ENCODE results near the gene RAB1A. TPM values are rescaled to one million over a fixed set of nuclear protein-coding genes. Genes with fewer than 3 reads are reported as not detected.

Gene RAB1A
- total RNA-seq, 1 donor from 2014 or later, result 259 TPM

DNA sequence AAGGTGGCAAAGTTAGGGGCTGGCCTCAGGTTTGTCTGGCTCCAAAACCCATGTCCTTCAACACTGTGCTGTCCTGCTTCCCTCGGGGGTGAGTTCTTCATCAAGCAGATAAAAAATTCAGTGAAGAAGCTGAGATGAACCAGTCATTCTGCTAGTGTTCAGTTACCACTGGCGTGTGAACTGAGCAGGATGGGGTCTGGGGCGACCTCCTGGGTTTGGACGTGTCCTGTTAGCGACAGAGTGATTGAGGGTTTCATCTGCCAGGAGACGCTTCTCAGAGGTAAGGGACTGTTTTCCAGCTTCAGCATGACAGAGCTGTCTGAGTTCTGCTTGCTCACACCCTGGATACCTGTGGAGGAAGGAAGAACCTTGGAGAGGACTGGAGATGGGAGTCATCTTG is 59.0 kb downstream of the RAB1A start:
- DNase-seq (ENCODE audit: low read depth), result no peak
- H3K4me3 Mint-ChIP-seq (ENCODE audit: unreplicated experiment), result no peak overlapping the region
- H3K27me3 Mint-ChIP-seq (ENCODE audit: low read depth, unreplicated experiment), result no peaks in the 10 kb centered on the region
- peak overlapping the region; percentile 34 for H3K9ac ChIP-seq (ENCODE audit: low read length)
- H3K27ac Mint-ChIP-seq (ENCODE audit: unreplicated experiment), result peak overlapping the region; percentile 95
- TF ChIP-seq, protein P1, sequence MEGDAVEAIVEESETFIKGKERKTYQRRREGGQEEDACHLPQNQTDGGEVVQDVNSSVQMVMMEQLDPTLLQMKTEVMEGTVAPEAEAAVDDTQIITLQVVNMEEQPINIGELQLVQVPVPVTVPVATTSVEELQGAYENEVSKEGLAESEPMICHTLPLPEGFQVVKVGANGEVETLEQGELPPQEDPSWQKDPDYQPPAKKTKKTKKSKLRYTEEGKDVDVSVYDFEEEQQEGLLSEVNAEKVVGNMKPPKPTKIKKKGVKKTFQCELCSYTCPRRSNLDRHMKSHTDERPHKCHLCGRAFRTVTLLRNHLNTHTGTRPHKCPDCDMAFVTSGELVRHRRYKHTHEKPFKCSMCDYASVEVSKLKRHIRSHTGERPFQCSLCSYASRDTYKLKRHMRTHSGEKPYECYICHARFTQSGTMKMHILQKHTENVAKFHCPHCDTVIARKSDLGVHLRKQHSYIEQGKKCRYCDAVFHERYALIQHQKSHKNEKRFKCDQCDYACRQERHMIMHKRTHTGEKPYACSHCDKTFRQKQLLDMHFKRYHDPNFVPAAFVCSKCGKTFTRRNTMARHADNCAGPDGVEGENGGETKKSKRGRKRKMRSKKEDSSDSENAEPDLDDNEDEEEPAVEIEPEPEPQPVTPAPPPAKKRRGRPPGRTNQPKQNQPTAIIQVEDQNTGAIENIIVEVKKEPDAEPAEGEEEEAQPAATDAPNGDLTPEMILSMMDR (IDR thresholded peaks at IDR 0.05; ENCODE audit: insufficient read depth, low read depth, low read length), result no peak
- TF ChIP-seq EZH2 (IDR thresholded peaks at IDR 0.05; ENCODE audit: insufficient read depth, low read length), result no peak
- H3K4me3 ChIP-seq (ENCODE audit: insufficient read depth, low read depth, low read length), result no peak overlapping the region
- no peaks in the 10 kb centered on the region for H3K9me3 Mint-ChIP-seq (ENCODE audit: unreplicated experiment)
- peaks cover 20% of the 10 kb centered on the region for H3K4me1 ChIP-seq (ENCODE audit: insufficient read depth, low read length)
- no peak overlapping the region for H2AFZ ChIP-seq (ENCODE audit: low read depth, low read length)
- no peaks in the 10 kb centered on the region for H3K27me3 ChIP-seq (ENCODE audit: insufficient read depth, low read length)
- H4K20me1 ChIP-seq (ENCODE audit: insufficient read depth, low read length), result peaks cover 59% of the 10 kb centered on the region
- peaks cover 25% of the 10 kb centered on the region for H3K79me2 ChIP-seq (ENCODE audit: insufficient read depth, low read length)
- no peaks in the 10 kb centered on the region for H3K9me3 ChIP-seq (ENCODE audit: insufficient read depth, low read depth, low read length)
- peak overlapping the region; percentile 31 for H3K4me2 ChIP-seq (ENCODE audit: low read length)
- no peak overlapping the region for H3K27ac ChIP-seq (ENCODE audit: low read depth, low read length)
- H3K4me1 Mint-ChIP-seq (ENCODE audit: low read depth, unreplicated experiment), result peaks cover 11% of the 10 kb centered on the region
- H3K36me3 ChIP-seq (ENCODE audit: insufficient read depth, low read length), result peaks cover 20% of the 10 kb centered on the region
- peaks cover 18% of the 10 kb centered on the region for H3K36me3 Mint-ChIP-seq (ENCODE audit: low read depth, unreplicated experiment)
- no peak for FAIRE-seq

GRCh38 chr2:65070172-65070830 is 59.6 kb downstream of the RAB1A start:
- peaks cover 22% of the 10 kb centered on the region for H3K4me1 ChIP-seq (ENCODE audit: insufficient read depth, low read length)
- FAIRE-seq (no peak), DNase-seq (ENCODE audit: low read depth) (peak; percentile 43)
- no peaks in the 10 kb centered on the region for H3K27me3 Mint-ChIP-seq (ENCODE audit: low read depth, unreplicated experiment)
- H4K20me1 ChIP-seq (ENCODE audit: insufficient read depth, low read length), result peaks cover 60% of the 10 kb centered on the region
- H2AFZ ChIP-seq (ENCODE audit: low read depth, low read length), result no peak overlapping the region
- peaks cover 25% of the 10 kb centered on the region for H3K79me2 ChIP-seq (ENCODE audit: insufficient read depth, low read length)
- H3K9ac ChIP-seq (ENCODE audit: low read length), result peak overlapping the region; percentile 34
- H3K4me3 Mint-ChIP-seq (ENCODE audit: unreplicated experiment), result no peak overlapping the region
- H3K4me1 Mint-ChIP-seq (ENCODE audit: low read depth, unreplicated experiment), result peaks cover 11% of the 10 kb centered on the region
- H3K4me2 ChIP-seq (ENCODE audit: low read length), result peak overlapping the region; percentile 31
- H3K4me3 ChIP-seq (ENCODE audit: insufficient read depth, low read depth, low read length), result no peak overlapping the region
- no peaks in the 10 kb centered on the region for H3K9me3 Mint-ChIP-seq (ENCODE audit: unreplicated experiment)
- TF ChIP-seq, protein P1 (IDR thresholded peaks at IDR 0.05; ENCODE audit: insufficient read depth, low read depth, low read length), result no peak
- TF ChIP-seq EZH2 (IDR thresholded peaks at IDR 0.05; ENCODE audit: insufficient read depth, low read length), result no peak
- H3K9me3 ChIP-seq (ENCODE audit: insufficient read depth, low read depth, low read length), result no peaks in the 10 kb centered on the region
- H3K27ac ChIP-seq (ENCODE audit: low read depth, low read length), result no peak overlapping the region
- H3K36me3 ChIP-seq (ENCODE audit: insufficient read depth, low read length), result peaks cover 20% of the 10 kb centered on the region
- no peaks in the 10 kb centered on the region for H3K27me3 ChIP-seq (ENCODE audit: insufficient read depth, low read length)
- peaks cover 18% of the 10 kb centered on the region for H3K36me3 Mint-ChIP-seq (ENCODE audit: low read depth, unreplicated experiment)
- peak overlapping the region; percentile 95 for H3K27ac Mint-ChIP-seq (ENCODE audit: unreplicated experiment)

DNA sequence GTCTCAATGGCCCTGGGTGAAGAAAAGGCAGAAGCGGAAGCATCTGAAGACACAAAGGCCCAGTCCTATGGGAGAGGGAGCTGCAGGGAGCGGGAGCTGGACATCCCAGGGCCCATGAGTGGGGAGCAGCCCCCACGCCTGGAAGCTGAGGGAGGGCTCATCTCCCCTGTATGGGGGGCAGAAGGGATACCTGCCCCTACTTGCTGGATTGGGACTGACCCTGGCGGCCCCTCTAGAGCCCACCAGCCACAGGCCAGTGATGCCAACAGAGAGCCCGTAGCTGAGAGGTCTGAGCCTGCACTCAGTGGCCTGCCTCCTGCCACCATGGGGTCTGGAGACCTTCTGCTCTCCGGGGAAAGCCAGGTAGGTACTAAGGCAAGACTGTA is 60.5 kb downstream of the RAB1A start:
- H3K9me3 Mint-ChIP-seq (ENCODE audit: unreplicated experiment), result no peaks in the 10 kb centered on the region
- DNase-seq (ENCODE audit: low read depth), result no peak
- peaks cover 20% of the 10 kb centered on the region for H3K36me3 Mint-ChIP-seq (ENCODE audit: low read depth, unreplicated experiment)
- Histone ChIP-seq H3K4me1 (ENCODE audit: insufficient read depth, low read length) (peaks cover 29% of the 10 kb centered on the region), H3K9ac (ENCODE audit: low read length) (no peak overlapping the region), H3K27ac (ENCODE audit: low read depth, low read length) (no peak overlapping the region), H2AFZ (ENCODE audit: low read depth, low read length) (no peak overlapping the region), H3K4me3 (ENCODE audit: insufficient read depth, low read depth, low read length) (no peak overlapping the region), H3K79me2 (ENCODE audit: insufficient read depth, low read length) (peaks cover 25% of the 10 kb centered on the region), H3K27me3 (ENCODE audit: insufficient read depth, low read length) (no peaks in the 10 kb centered on the region), H3K36me3 (ENCODE audit: insufficient read depth, low read length) (peaks cover 20% of the 10 kb centered on the region), H3K9me3 (ENCODE audit: insufficient read depth, low read depth, low read length) (no peaks in the 10 kb centered on the region), H4K20me1 (ENCODE audit: insufficient read depth, low read length) (peaks cover 67% of the 10 kb centered on the region), H3K4me2 (ENCODE audit: low read length) (no peak overlapping the region)
- TF ChIP-seq, protein P1 (IDR thresholded peaks at IDR 0.05; ENCODE audit: insufficient read depth, low read depth, low read length), result no peak
- no peak for TF ChIP-seq EZH2 (IDR thresholded peaks at IDR 0.05; ENCODE audit: insufficient read depth, low read length)
- H3K4me3 Mint-ChIP-seq (ENCODE audit: unreplicated experiment), result no peak overlapping the region
- H3K27ac Mint-ChIP-seq (ENCODE audit: unreplicated experiment), result peak overlapping the region; percentile 47
- no peak for FAIRE-seq
- peaks cover 19% of the 10 kb centered on the region for H3K4me1 Mint-ChIP-seq (ENCODE audit: low read depth, unreplicated experiment)
- H3K27me3 Mint-ChIP-seq (ENCODE audit: low read depth, unreplicated experiment), result no peaks in the 10 kb centered on the region

Measured in astrocyte (in vitro differentiated cells and primary cell).